ENCODE data around the gene ATF1. TPM values are rescaled to one million over a fixed set of nuclear protein-coding genes. Genes with fewer than 3 reads are reported as not detected.
"Not testable (repeated sequence)": the region's sequence is repeated elsewhere in the genome, so short reads cannot be mapped to it uniquely, and the experiment has no call there.

Gene ATF1
- total RNA-seq, 1 donor from 2014 or later: 24.8 TPM

GRCh38 chr12:50825372-50825838, 61.5 kb downstream of the ATF1 start:
- H3K9me3 ChIP-seq (ENCODE audit: low read depth): no peaks in the 10 kb centered on the region
- no peaks in the 10 kb centered on the region for H3K27me3 ChIP-seq
- H3K36me3 ChIP-seq: no peaks in the 10 kb centered on the region
- H3K27ac ChIP-seq: no peak overlapping the region
- Mint-ChIP-seq H3K36me3 (no peaks in the 10 kb centered on the region), H3K4me1 (no peaks in the 10 kb centered on the region), H3K9me3 (no peaks in the 10 kb centered on the region), H3K4me3 (no peak overlapping the region), H3K27me3 (ENCODE audit: insufficient read depth, low read depth) (no peaks in the 10 kb centered on the region), H3K27ac (no peak overlapping the region)
- H3K4me2 ChIP-seq: no peak overlapping the region
- H3K79me2 ChIP-seq (ENCODE audit: low read depth): no peaks in the 10 kb centered on the region
- H3K4me1 ChIP-seq: no peaks in the 10 kb centered on the region
- DNase-seq (ENCODE audit: low spot score): peak; percentile 37
- no peaks in the 10 kb centered on the region for H3F3A ChIP-seq (ENCODE audit: low read depth)
- H3K4me3 ChIP-seq: no peak overlapping the region
- no peak overlapping the region for H2AFZ ChIP-seq (replicated peaks)
- H3K9ac ChIP-seq: no peak overlapping the region
- H4K20me1 ChIP-seq (ENCODE audit: low read depth): no peaks in the 10 kb centered on the region
- TF ChIP-seq EZH2 (IDR thresholded peaks at IDR 0.05): no peak
- TF ChIP-seq, protein P1, sequence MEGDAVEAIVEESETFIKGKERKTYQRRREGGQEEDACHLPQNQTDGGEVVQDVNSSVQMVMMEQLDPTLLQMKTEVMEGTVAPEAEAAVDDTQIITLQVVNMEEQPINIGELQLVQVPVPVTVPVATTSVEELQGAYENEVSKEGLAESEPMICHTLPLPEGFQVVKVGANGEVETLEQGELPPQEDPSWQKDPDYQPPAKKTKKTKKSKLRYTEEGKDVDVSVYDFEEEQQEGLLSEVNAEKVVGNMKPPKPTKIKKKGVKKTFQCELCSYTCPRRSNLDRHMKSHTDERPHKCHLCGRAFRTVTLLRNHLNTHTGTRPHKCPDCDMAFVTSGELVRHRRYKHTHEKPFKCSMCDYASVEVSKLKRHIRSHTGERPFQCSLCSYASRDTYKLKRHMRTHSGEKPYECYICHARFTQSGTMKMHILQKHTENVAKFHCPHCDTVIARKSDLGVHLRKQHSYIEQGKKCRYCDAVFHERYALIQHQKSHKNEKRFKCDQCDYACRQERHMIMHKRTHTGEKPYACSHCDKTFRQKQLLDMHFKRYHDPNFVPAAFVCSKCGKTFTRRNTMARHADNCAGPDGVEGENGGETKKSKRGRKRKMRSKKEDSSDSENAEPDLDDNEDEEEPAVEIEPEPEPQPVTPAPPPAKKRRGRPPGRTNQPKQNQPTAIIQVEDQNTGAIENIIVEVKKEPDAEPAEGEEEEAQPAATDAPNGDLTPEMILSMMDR (IDR thresholded peaks at IDR 0.05): peak; percentile 65

DNA sequence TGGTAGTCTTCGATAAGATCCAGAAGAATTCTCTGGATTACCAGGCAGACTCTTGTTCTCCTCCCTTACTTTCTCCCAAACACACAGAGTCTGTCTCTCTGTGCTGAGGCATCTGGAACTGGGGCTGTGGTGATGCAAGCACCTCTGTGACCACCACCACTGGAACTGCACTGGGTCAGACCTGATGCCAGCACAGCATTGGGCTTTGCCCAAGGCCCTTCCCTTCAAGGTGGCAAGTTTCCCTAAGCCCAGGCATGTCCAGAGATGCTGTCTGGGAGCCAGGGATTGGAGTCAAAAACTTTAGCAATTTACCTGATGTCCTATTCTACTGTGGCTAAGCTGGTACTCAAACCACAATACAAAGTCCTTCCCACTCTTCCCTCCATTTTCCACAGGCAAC, 64.2 kb downstream of the ATF1 start:
- no peak for DNase-seq (ENCODE audit: low spot score)
- Histone ChIP-seq H3K9me3 (ENCODE audit: low read depth) (no peaks in the 10 kb centered on the region), H2AFZ (replicated peaks) (no peak overlapping the region), H3K4me3 (no peak overlapping the region), H3K27ac (no peak overlapping the region), H3F3A (ENCODE audit: low read depth) (no peaks in the 10 kb centered on the region), H4K20me1 (ENCODE audit: low read depth) (no peaks in the 10 kb centered on the region), H3K4me1 (no peaks in the 10 kb centered on the region), H3K9ac (no peak overlapping the region), H3K4me2 (no peak overlapping the region), H3K27me3 (no peaks in the 10 kb centered on the region), H3K79me2 (ENCODE audit: low read depth) (no peaks in the 10 kb centered on the region), H3K36me3 (no peaks in the 10 kb centered on the region)
- Mint-ChIP-seq H3K9me3 (peaks cover 2% of the 10 kb centered on the region), H3K36me3 (no peaks in the 10 kb centered on the region), H3K4me1 (no peaks in the 10 kb centered on the region), H3K4me3 (no peak overlapping the region), H3K27me3 (ENCODE audit: insufficient read depth, low read depth) (no peaks in the 10 kb centered on the region), H3K27ac (no peak overlapping the region)
- TF ChIP-seq EZH2phosphoT487 (IDR thresholded peaks at IDR 0.05): no peak
- no peak for TF ChIP-seq EZH2 (IDR thresholded peaks at IDR 0.05)
- TF ChIP-seq, protein P1 (IDR thresholded peaks at IDR 0.05): no peak

GRCh38 chr12:50828886-50829285, 65.0 kb downstream of the ATF1 start:
- Histone ChIP-seq H3F3A (ENCODE audit: low read depth) (no peaks in the 10 kb centered on the region), H3K9ac (no peak overlapping the region), H3K27ac (no peak overlapping the region), H3K27me3 (no peaks in the 10 kb centered on the region), H3K4me3 (no peak overlapping the region), H3K79me2 (ENCODE audit: low read depth) (no peaks in the 10 kb centered on the region), H3K36me3 (no peaks in the 10 kb centered on the region), H3K4me2 (no peak overlapping the region), H3K9me3 (ENCODE audit: low read depth) (no peaks in the 10 kb centered on the region), H2AFZ (replicated peaks) (no peak overlapping the region), H4K20me1 (ENCODE audit: low read depth) (no peaks in the 10 kb centered on the region), H3K4me1 (no peaks in the 10 kb centered on the region)
- H3K27ac Mint-ChIP-seq: no peak overlapping the region
- no peaks in the 10 kb centered on the region for H3K4me1 Mint-ChIP-seq
- TF ChIP-seq EZH2phosphoT487 (IDR thresholded peaks at IDR 0.05): no peak
- TF ChIP-seq, protein P1 (IDR thresholded peaks at IDR 0.05): no peak
- TF ChIP-seq EZH2 (IDR thresholded peaks at IDR 0.05): no peak
- no peak for DNase-seq (ENCODE audit: low spot score)
- no peak overlapping the region for H3K4me3 Mint-ChIP-seq
- no peaks in the 10 kb centered on the region for H3K27me3 Mint-ChIP-seq (ENCODE audit: insufficient read depth, low read depth)
- no peaks in the 10 kb centered on the region for H3K36me3 Mint-ChIP-seq
- H3K9me3 Mint-ChIP-seq: peaks cover 7% of the 10 kb centered on the region

GRCh38 chr12:50833801-50834200, 69.9 kb downstream of the ATF1 start:
- peaks cover 13% of the 10 kb centered on the region for H3K9me3 Mint-ChIP-seq
- not testable (repeated sequence) for H3K27ac ChIP-seq; H3K4me3 Mint-ChIP-seq; H3K4me3 ChIP-seq; H3K9me3 ChIP-seq (ENCODE audit: low read depth); H3K79me2 ChIP-seq (ENCODE audit: low read depth); H3K36me3 Mint-ChIP-seq; H3K27me3 ChIP-seq; H3K4me1 Mint-ChIP-seq; H3K27me3 Mint-ChIP-seq (ENCODE audit: insufficient read depth, low read depth); DNase-seq (ENCODE audit: low spot score); H3K27ac Mint-ChIP-seq; H3K36me3 ChIP-seq; H3K9ac ChIP-seq; H4K20me1 ChIP-seq (ENCODE audit: low read depth); H3F3A ChIP-seq (ENCODE audit: low read depth); H3K4me2 ChIP-seq; H3K4me1 ChIP-seq; H2AFZ ChIP-seq (replicated peaks)

Data from neural progenitor cell (in vitro differentiated cells).